Glutamatergic neuron (in vitro differentiated cells): ENCODE data around the gene PAPPA. TPM values are rescaled to one million over a fixed set of nuclear protein-coding genes. Genes with fewer than 3 reads are reported as not detected.

Experiments used
- DNase-seq: peaks from one replicate; pipeline ENCODE4 v3.0.0; 2022
- H3K27ac Mint-ChIP-seq: one replicate; pipeline ENCODE4 v1.8.0; 2020; ENCODE audit warnings: mild to moderate bottlenecking, mixed read lengths, inconsistent platforms; ENCODE audit not compliant: unreplicated experiment
- H3K27me3 Mint-ChIP-seq: one replicate; pipeline ENCODE4 v1.8.0; 2020; ENCODE audit warnings: mild to moderate bottlenecking, moderate library complexity, mixed read lengths, inconsistent platforms; ENCODE audit not compliant: unreplicated experiment
- H3K36me3 Mint-ChIP-seq: one replicate; pipeline ENCODE4 v1.8.0; 2020; ENCODE audit warnings: mild to moderate bottlenecking, mixed read lengths, inconsistent platforms; ENCODE audit not compliant: unreplicated experiment
- H3K4me1 Mint-ChIP-seq: one replicate; pipeline ENCODE4 v1.8.0; 2020; ENCODE audit warnings: mild to moderate bottlenecking, low read depth, mixed read lengths, inconsistent platforms; ENCODE audit not compliant: unreplicated experiment
- H3K4me3 Mint-ChIP-seq: one replicate; pipeline ENCODE4 v1.8.0; 2020; ENCODE audit warnings: mild to moderate bottlenecking, mixed read lengths, inconsistent platforms; ENCODE audit not compliant: unreplicated experiment
- H3K9me3 Mint-ChIP-seq: one replicate; pipeline ENCODE4 v1.8.0; 2020; ENCODE audit warnings: mild to moderate bottlenecking, moderate library complexity, mixed read lengths, inconsistent platforms; ENCODE audit not compliant: unreplicated experiment
- CTCF ChIP-seq: fragments of 200-600 bp; sonication (generic); IDR thresholded peaks from one replicate; pipeline ENCODE4 v1.5.0; 2021; ENCODE audit not compliant: partially characterized antibody, unreplicated experiment
- total RNA-seq: library from RNA; stranded (reverse); fragmentation: NEBNext Ultra II Directional; extraction: Animal tissue kit (Norgen Biotek cat#: 25700); gene quantifications from one replicate; pipeline ENCODE4 v1.2.1, GENCODE V29; 2021; ENCODE audit not compliant: unreplicated experiment

Gene PAPPA
- total RNA-seq, 1 donor from 2014 or later, result 10.5 TPM

- peaks cover 16% of the 10 kb centered on the region for H3K4me1 Mint-ChIP-seq
- DNase-seq, result no peak
- no peaks in the 10 kb centered on the region for H3K27me3 Mint-ChIP-seq
- TF ChIP-seq CTCF, result no peak
- H3K27ac Mint-ChIP-seq, result peak overlapping the region; percentile 24
- no peaks in the 10 kb centered on the region for H3K36me3 Mint-ChIP-seq
- no peak overlapping the region for H3K4me3 Mint-ChIP-seq
- H3K9me3 Mint-ChIP-seq, result peaks cover under 1% of the 10 kb centered on the region
Measured at GRCh38 chr9:116286297-116286696, 132.7 kb downstream of the PAPPA start.

DNA sequence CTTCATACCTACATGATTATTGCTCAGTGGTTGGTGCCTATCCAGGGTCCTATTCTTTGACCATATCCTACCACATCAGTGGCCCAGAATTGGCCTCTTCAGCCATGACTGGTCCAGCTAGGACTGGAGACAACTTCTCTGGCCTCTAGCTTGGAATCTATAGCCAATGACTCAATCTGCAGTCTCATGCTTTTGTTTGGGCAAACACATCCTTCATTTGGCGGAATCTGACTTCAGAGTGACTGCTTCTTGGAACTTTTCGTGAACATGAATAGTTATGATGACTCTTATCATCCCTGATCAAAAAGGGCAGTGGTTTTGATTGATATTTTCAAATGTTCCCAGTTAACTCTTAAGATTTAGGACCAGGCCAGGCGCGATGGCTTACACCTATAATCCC is 134.1 kb downstream of the PAPPA start:
- no peak for DNase-seq
- no peak for TF ChIP-seq CTCF
- H3K27ac Mint-ChIP-seq, result no peak overlapping the region
- no peaks in the 10 kb centered on the region for H3K27me3 Mint-ChIP-seq
- no peak overlapping the region for H3K4me3 Mint-ChIP-seq
- no peaks in the 10 kb centered on the region for H3K9me3 Mint-ChIP-seq
- peaks cover 13% of the 10 kb centered on the region for H3K4me1 Mint-ChIP-seq
- no peaks in the 10 kb centered on the region for H3K36me3 Mint-ChIP-seq

DNA sequence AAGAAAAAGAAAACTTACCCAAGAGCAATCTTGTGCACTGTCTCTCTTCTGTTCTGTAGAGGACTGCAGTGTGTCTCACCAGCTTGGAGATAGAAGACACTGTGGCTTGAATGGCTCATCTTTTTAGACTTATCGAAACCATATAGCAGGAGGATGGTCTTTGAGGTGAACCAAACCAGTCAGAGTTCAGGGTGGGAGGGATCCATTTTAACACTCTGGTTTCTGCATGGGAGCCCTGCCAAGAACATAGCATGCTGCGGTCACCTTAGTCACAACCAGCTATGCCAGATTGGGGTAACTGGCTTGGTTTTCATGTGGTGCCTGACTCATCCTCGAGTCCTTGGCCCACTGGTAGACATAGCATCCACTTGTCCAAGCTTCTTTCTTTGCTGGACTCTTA is 135.1 kb downstream of the PAPPA start:
- H3K4me3 Mint-ChIP-seq, result no peak overlapping the region
- no peaks in the 10 kb centered on the region for H3K27me3 Mint-ChIP-seq
- TF ChIP-seq CTCF, result no peak
- H3K4me1 Mint-ChIP-seq, result peaks cover 9% of the 10 kb centered on the region
- DNase-seq, result no peak
- no peaks in the 10 kb centered on the region for H3K9me3 Mint-ChIP-seq
- H3K27ac Mint-ChIP-seq, result no peak overlapping the region
- no peaks in the 10 kb centered on the region for H3K36me3 Mint-ChIP-seq

DNA sequence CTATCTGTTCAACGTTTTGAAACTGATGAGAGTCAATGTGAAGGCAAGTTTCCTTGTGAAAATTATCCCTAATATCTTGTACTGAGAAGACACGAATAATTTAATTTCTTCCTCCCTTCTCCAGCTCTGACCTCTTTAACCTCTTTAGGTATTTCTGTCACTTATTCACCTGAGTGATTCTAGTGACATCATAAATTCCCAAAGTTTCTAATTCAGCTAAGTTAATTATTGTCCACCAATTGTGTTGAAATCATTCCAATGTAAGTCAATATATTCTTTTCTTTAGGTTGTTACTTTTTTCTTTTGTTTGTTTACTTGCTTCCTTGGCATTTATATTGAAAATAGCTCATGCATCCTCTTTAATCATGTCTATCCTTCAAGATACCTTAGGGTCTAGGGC is 143.8 kb downstream of the PAPPA start:
- H3K27me3 Mint-ChIP-seq, result no peaks in the 10 kb centered on the region
- TF ChIP-seq CTCF, result no peak
- no peak for DNase-seq
- H3K36me3 Mint-ChIP-seq, result no peaks in the 10 kb centered on the region
- no peak overlapping the region for H3K4me3 Mint-ChIP-seq
- peaks cover 31% of the 10 kb centered on the region for H3K4me1 Mint-ChIP-seq
- H3K9me3 Mint-ChIP-seq, result peaks cover 7% of the 10 kb centered on the region
- no peak overlapping the region for H3K27ac Mint-ChIP-seq

DNA sequence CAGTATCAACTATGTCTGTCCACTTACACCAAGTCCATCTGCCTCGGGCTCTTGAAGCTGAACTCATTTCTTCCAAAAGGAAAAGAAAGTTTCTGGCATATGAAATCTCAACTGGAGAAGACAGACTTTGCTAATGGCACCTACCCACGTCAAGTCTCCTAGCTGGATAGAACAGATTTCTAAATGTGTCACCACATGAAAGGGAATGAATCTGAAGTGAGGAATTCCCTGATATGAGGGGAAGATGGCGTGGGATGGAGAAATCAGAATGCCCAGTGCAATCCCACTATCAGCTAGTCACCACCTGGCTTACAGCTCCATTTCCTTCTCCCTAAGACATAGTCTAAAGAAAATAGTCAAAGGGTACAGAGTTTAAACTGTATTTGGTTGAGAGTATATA is 144.7 kb downstream of the PAPPA start:
- H3K36me3 Mint-ChIP-seq, result no peaks in the 10 kb centered on the region
- no peaks in the 10 kb centered on the region for H3K27me3 Mint-ChIP-seq
- peak overlapping the region; percentile 67 for H3K27ac Mint-ChIP-seq
- H3K9me3 Mint-ChIP-seq, result peaks cover 7% of the 10 kb centered on the region
- H3K4me3 Mint-ChIP-seq, result peak overlapping the region; percentile 80
- TF ChIP-seq CTCF, result no peak
- H3K4me1 Mint-ChIP-seq, result peaks cover 40% of the 10 kb centered on the region
- DNase-seq, result no peak
